ENCODE measurements around the gene CLCF1.

DNA sequence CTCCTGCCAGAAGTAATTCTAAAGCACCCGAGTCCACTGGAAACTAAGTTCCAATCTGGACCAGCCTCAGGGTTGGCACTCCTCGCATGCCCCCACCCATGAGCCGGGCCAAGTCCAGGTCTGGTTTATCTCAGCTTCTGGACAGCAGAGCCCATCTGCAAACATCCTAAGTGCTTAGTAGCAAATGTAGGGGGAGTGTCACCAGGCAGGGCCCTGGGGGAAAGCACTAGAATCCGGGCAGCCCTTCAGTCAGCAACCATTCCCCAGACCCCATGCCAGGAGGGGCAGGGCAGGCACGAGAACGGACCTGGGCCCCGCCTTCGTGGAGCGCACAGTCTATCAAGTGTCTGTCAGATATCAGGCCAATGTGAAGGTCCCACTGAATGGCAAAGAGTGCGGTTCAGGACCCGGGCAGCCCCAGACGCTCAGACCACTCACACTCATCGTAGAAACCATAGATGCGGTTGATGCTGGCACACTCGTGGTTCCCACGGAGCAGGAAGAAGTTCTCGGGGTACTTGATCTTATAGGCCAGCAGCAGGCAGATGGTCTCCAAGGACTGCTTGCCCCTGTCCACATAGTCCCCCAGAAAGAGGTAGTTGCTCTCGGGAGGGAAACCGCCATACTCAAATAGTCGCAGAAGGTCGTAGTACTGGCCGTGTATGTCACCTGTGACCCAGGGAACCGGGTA lies 27.0 kb upstream of the CLCF1 start:
- TF ChIP-seq ZNF468 (CRISPR knock-in tag; IDR thresholded peaks at IDR 0.05) (no peak), TCF12 (IDR thresholded peaks at IDR 0.05) (no peak), TCF12 (CRISPR knock-in tag; IDR thresholded peaks at IDR 0.05) (no peak), CHD2 (IDR thresholded peaks at IDR 0.05; ENCODE audit: low read depth, low read length) (no peak), PHF21A (CRISPR knock-in tag; IDR thresholded peaks at IDR 0.05) (no peak), SNAPC5 (CRISPR knock-in tag; IDR thresholded peaks at IDR 0.05; ENCODE audit: borderline replicate concordance) (no peak), RELA (CRISPR knock-in tag; IDR thresholded peaks at IDR 0.05) (no peak), PRDM15 (CRISPR knock-in tag; IDR thresholded peaks at IDR 0.05) (no peak), YY1 (IDR thresholded peaks at IDR 0.05; ENCODE audit: insufficient read depth, insufficient replicate concordance, low read depth, low read length) (no peak)
- TF ChIP-seq, protein P1, sequence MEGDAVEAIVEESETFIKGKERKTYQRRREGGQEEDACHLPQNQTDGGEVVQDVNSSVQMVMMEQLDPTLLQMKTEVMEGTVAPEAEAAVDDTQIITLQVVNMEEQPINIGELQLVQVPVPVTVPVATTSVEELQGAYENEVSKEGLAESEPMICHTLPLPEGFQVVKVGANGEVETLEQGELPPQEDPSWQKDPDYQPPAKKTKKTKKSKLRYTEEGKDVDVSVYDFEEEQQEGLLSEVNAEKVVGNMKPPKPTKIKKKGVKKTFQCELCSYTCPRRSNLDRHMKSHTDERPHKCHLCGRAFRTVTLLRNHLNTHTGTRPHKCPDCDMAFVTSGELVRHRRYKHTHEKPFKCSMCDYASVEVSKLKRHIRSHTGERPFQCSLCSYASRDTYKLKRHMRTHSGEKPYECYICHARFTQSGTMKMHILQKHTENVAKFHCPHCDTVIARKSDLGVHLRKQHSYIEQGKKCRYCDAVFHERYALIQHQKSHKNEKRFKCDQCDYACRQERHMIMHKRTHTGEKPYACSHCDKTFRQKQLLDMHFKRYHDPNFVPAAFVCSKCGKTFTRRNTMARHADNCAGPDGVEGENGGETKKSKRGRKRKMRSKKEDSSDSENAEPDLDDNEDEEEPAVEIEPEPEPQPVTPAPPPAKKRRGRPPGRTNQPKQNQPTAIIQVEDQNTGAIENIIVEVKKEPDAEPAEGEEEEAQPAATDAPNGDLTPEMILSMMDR (CRISPR knock-in tag; IDR thresholded peaks at IDR 0.05) = no peak

Data from HepG2 (cell line).